ENCODE measurements around the gene KIFC3. TPM values are rescaled to one million over a fixed set of nuclear protein-coding genes. Genes with fewer than 3 reads are reported as not detected.
"Not testable (repeated sequence)": the region's sequence is repeated elsewhere in the genome, so short reads cannot be mapped to it uniquely, and the experiment has no call there.

Gene KIFC3
- total RNA-seq, 3 donors from 2014 or later: 15.7 to 36.1 (median 35.1) TPM

GRCh38 chr16:57837305-57838125 lies 35.2 kb upstream of the KIFC3 start:
- H3K9me3 ChIP-seq: no peaks in the 10 kb centered on the region
- H3K36me3 ChIP-seq: no peaks in the 10 kb centered on the region
- no peak for DNase-seq (ENCODE audit: low spot score in 2 of 2)
- no peak overlapping the region for H3K27ac ChIP-seq
- TF ChIP-seq CTCF (IDR thresholded peaks at IDR 0.05): no peak
- no peak for TF ChIP-seq POLR2A (IDR thresholded peaks at IDR 0.05)
- TF ChIP-seq POLR2AphosphoS5 (IDR thresholded peaks at IDR 0.05): no peak
- no peak overlapping the region for H3K4me3 ChIP-seq
- intact Hi-C loops (cut with DNase I; ENCODE audit: low total_unique reads): no loop called here
- no peaks in the 10 kb centered on the region for H3K4me1 ChIP-seq
- H3K27me3 ChIP-seq: no peaks in the 10 kb centered on the region

DNA sequence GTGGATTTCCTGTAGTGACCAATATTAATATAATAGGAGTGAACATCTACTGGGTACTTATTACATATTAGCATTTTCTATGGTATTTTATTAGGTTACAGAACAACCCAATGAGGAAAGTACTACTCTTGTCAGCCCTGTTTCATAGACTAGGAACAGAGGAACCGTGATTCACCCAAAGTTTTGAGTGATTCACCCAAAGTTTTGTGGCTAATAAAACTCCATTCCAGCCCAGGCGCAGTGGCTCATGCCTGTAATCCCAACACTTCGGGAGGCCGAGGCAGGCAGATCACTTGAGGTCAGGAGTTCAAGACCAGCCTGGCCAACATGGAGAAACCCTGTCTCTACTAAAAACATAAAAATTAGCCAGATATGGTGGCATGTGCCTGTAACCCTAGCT lies 33.1 kb upstream of the KIFC3 start:
- H3K9me3 ChIP-seq; intact Hi-C loops (cut with DNase I; ENCODE audit: low total_unique reads); H3K27me3 ChIP-seq; H3K27ac ChIP-seq; DNase-seq (ENCODE audit: low spot score in 2 of 2); H3K4me3 ChIP-seq; H3K4me1 ChIP-seq; H3K36me3 ChIP-seq: not testable (repeated sequence)

DNA sequence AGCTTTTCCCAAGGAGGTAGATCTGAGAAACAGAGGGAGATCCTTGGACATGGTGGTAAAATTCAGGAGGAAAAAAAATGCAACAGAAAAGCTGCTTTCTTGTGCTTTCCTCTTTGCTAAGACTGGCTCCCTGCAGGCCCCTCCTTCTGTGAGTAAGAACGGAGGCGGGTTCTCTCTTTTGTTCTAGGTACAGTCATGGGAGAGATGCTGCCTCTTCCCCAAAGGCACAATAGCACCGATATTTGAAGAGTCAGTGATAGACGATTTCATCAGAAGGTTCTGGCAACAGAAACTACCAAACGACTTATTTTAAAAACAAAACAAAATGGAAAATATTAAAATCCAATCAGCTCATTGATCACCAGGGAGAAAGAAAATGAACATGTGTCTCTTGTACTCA lies 32.6 kb upstream of the KIFC3 start:
- TF ChIP-seq POLR2A (IDR thresholded peaks at IDR 0.05) (no peak), POLR2AphosphoS5 (IDR thresholded peaks at IDR 0.05) (no peak), CTCF (IDR thresholded peaks at IDR 0.05) (no peak)
- Histone ChIP-seq H3K36me3 (no peaks in the 10 kb centered on the region), H3K27ac (no peak overlapping the region), H3K4me3 (no peak overlapping the region), H3K27me3 (no peaks in the 10 kb centered on the region), H3K4me1 (no peaks in the 10 kb centered on the region), H3K9me3 (no peaks in the 10 kb centered on the region)
- DNase-seq (ENCODE audit: low spot score in 2 of 2): no peak
- intact Hi-C loops (cut with DNase I; ENCODE audit: low total_unique reads): no loop called here

DNA sequence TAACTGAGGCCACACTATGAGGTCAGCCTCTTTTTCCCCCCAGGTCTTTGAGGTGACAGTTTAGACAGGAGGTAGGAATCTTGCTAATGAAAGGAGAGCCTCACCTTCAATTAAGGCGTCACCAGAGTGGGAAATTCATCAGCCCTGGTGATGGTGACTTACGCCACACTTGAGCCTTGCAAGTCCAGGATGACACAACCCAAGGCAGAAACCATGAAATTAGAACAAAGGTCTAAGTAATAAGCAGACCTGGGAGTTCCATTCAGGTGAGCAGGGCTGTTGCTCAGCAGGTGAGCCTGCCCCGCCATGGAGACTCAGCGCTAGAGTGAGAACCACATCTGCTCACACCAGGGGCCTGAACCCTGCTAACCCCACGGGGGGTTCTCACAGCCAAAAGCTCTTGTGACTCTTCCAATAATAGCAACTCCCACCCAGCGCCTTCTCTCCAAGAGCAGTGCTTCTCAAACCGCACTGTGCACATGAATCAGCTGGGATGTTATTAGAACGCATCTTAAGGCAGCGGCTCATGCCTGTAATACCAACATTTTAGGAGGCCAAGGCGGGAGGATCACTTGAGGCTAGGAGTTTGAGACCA lies 28.7 kb upstream of the KIFC3 start:
- H3K4me1 ChIP-seq: no peaks in the 10 kb centered on the region
- intact Hi-C loops (cut with DNase I; ENCODE audit: low total_unique reads): no loop called here
- H3K4me3 ChIP-seq: no peak overlapping the region
- H3K36me3 ChIP-seq: no peaks in the 10 kb centered on the region
- no peak overlapping the region for H3K27ac ChIP-seq
- no peaks in the 10 kb centered on the region for H3K27me3 ChIP-seq
- no peak for DNase-seq (ENCODE audit: low spot score in 2 of 2)
- no peak for TF ChIP-seq POLR2AphosphoS5 (IDR thresholded peaks at IDR 0.05)
- TF ChIP-seq CTCF (IDR thresholded peaks at IDR 0.05): no peak
- TF ChIP-seq POLR2A (IDR thresholded peaks at IDR 0.05): no peak
- no peaks in the 10 kb centered on the region for H3K9me3 ChIP-seq

DNA sequence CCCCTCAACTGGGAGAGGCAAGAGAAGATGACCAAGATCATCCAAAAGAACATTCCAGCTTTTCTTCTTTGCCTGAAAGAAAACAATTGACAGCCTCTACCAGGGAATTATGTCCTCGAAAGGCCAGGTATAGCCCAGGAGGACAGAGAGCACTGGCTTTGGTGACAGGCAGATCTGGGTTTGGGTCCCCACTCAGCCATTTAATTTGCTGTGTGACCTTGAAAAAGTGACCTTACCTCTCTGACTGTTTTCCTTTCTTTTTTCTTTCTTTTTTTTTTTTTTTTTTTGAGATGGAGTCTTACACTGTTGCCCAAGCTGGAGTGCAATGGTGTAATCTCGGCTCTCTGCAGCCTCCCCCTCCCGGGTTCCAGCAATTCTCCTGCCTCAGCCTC lies 27.7 kb upstream of the KIFC3 start:
- DNase-seq (ENCODE audit: low spot score in 2 of 2): no peak
- Histone ChIP-seq H3K4me1 (no peaks in the 10 kb centered on the region), H3K27ac (no peak overlapping the region), H3K4me3 (no peak overlapping the region), H3K9me3 (no peaks in the 10 kb centered on the region), H3K36me3 (no peaks in the 10 kb centered on the region), H3K27me3 (no peaks in the 10 kb centered on the region)
- TF ChIP-seq CTCF (IDR thresholded peaks at IDR 0.05) (no peak), POLR2A (IDR thresholded peaks at IDR 0.05) (no peak), POLR2AphosphoS5 (IDR thresholded peaks at IDR 0.05) (no peak)
- intact Hi-C loops (cut with DNase I; ENCODE audit: low total_unique reads): no loop called here

Measured in breast epithelium (tissue), 4 donors.